GM12891 (cell line): ENCODE measurements around the gene DOCK2.
A peak's percentile ranks its signal among the peaks of the same experiment; 100 is the strongest.

Experiments used
- DNase-seq: peaks from one replicate; pipeline ENCODE4 v3.0.0; 2011; ENCODE audit warnings: low spot score; ENCODE audit not compliant: insufficient read length
- FAIRE-seq: peaks from 2 replicates; lab custom pipeline; 2011; peaks lifted over from hg19 to GRCh38; lab: Jason Lieb, UNC
- PAX5 ChIP-seq: IDR thresholded peaks from 2 replicates; pipeline ENCODE4 v1.6.1; 2011; ENCODE audit warnings: low read length, moderate library complexity, mild to moderate bottlenecking; ENCODE audit not compliant: insufficient read depth, severe bottlenecking
- POLR2A ChIP-seq: IDR thresholded peaks from 2 replicates; pipeline ENCODE4 v1.6.1; 2011; ENCODE audit warnings: low read depth, low read length, control low read depth
- POLR2AphosphoS5 ChIP-seq: IDR thresholded peaks from 2 replicates; pipeline ENCODE4 v1.6.1; 2011; ENCODE audit warnings: low read depth, low read length, control low read depth
- POU2F2 ChIP-seq: IDR thresholded peaks from 2 replicates; pipeline ENCODE4 v1.6.1; 2011; ENCODE audit warnings: low read depth, mild to moderate bottlenecking, control low read depth, low read length, moderate library complexity
- SPI1 ChIP-seq: IDR thresholded peaks from 2 replicates; pipeline ENCODE4 v1.6.1; 2011; ENCODE audit warnings: low read depth, low read length, control low read depth
- TAF1 ChIP-seq: IDR thresholded peaks from 2 replicates; pipeline ENCODE4 v1.6.1; 2011; ENCODE audit warnings: low read depth, low read length, control low read depth

The DOCK2 gene

GRCh38 chr5:169635936-169636335 is 1.1 kb upstream of the DOCK2 start:
- FAIRE-seq (no peak), DNase-seq (no peak)

GRCh38 chr5:169636477-169637084 is 494 bp upstream of the DOCK2 start:
- no peak for TF ChIP-seq PAX5
- no peak for TF ChIP-seq POLR2A
- 0 out of 2 replicates have a peak, but pooled peaks have one; percentile 11 for TF ChIP-seq POLR2AphosphoS5
- DNase-seq (no peak), FAIRE-seq (no peak)

More at GRCh38 chr5:169635936-169636335, 1.1 kb upstream of the DOCK2 start:
- no peak for TF ChIP-seq TAF1
- no peak for TF ChIP-seq POU2F2
- TF ChIP-seq PAX5 = no peak
- no peak for TF ChIP-seq POLR2A
- TF ChIP-seq SPI1 = no peak
- no peak for TF ChIP-seq POLR2AphosphoS5

- peak; percentile 56 for DNase-seq
- FAIRE-seq = no peak
- TF ChIP-seq POU2F2 (peak; percentile 39; the same call in 1 of the 2 replicates), POLR2AphosphoS5 (peak; percentile 27; the same call in 1 of the 2 replicates), POLR2A (0 out of 2 replicates have a peak, but pooled peaks have one; percentile 37), SPI1 (peak; percentile 76), TAF1 (peak; percentile 76; the same call in 1 of the 2 replicates), PAX5 (no peak)
These were observed 560 bp downstream of the DOCK2 start for GRCh38 chr5:169637549-169638121.

GRCh38 chr5:169641253-169641652 is 4.2 kb downstream of the DOCK2 start:
- no peak for FAIRE-seq
- DNase-seq = no peak
- no peak for TF ChIP-seq POLR2A
- no peak for TF ChIP-seq POLR2AphosphoS5
- TF ChIP-seq PAX5 = no peak
- TF ChIP-seq TAF1 = no peak
- no peak for TF ChIP-seq SPI1
- TF ChIP-seq POU2F2 = no peak

GRCh38 chr5:169646856-169647255 is 9.8 kb downstream of the DOCK2 start:
- DNase-seq (no peak), FAIRE-seq (no peak)
- TF ChIP-seq SPI1 (no peak), POU2F2 (no peak), TAF1 (no peak), PAX5 (no peak), POLR2AphosphoS5 (no peak)

GRCh38 chr5:169647566-169647965 is 10.5 kb downstream of the DOCK2 start:
- TF ChIP-seq SPI1 (peak; percentile 83), POLR2A (no peak), POU2F2 (no peak), POLR2AphosphoS5 (no peak), TAF1 (no peak), PAX5 (no peak)
- FAIRE-seq = no peak
- DNase-seq = no peak

- no peak for DNase-seq
- no peak for TF ChIP-seq POU2F2
- no peak for TF ChIP-seq POLR2AphosphoS5
- TF ChIP-seq TAF1 = no peak
- TF ChIP-seq PAX5 = no peak
- TF ChIP-seq SPI1 = no peak
- TF ChIP-seq POLR2A = no peak
- peak; percentile 5 for FAIRE-seq
These were observed 11.7 kb downstream of the DOCK2 start for GRCh38 chr5:169648725-169649310.

GRCh38 chr5:169649486-169649885 is 12.4 kb downstream of the DOCK2 start:
- DNase-seq (no peak), FAIRE-seq (no peak)
- TF ChIP-seq POLR2AphosphoS5 (no peak), SPI1 (no peak), PAX5 (no peak)

- TF ChIP-seq SPI1 = peak; percentile 52; the same call in 1 of the 2 replicates
- TF ChIP-seq POLR2A = no peak
- TF ChIP-seq TAF1 = no peak
- DNase-seq (no peak), FAIRE-seq (peak; percentile 23)
These were observed 13.7 kb downstream of the DOCK2 start for GRCh38 chr5:169650701-169651331.

- DNase-seq (no peak), FAIRE-seq (no peak)
- no peak for TF ChIP-seq POLR2AphosphoS5
- no peak for TF ChIP-seq SPI1
- TF ChIP-seq POU2F2 = no peak
- TF ChIP-seq TAF1 = no peak
- TF ChIP-seq POLR2A = no peak
- TF ChIP-seq PAX5 = no peak
These were observed 14.5 kb downstream of the DOCK2 start for GRCh38 chr5:169651526-169651925.
